GM19455 (cell line): Measurements from ENCODE around the gene DUOXA1.

Experiments
- ATAC-seq: cut with Tn5 transposase; IDR thresholded peaks from one replicate; pipeline ENCODE4 v1.9.1; 2021; ENCODE audit not compliant: unreplicated experiment

DUOXA1 gene

GRCh38 chr15:45133561-45133920, 3.9 kb upstream of the DUOXA1 start:
- no peak for ATAC-seq

- ATAC-seq, result no peak
Measured at GRCh38 chr15:45132844-45133560, 3.3 kb upstream of the DUOXA1 start.

GRCh38 chr15:45131510-45131909, 1.8 kb upstream of the DUOXA1 start:
- ATAC-seq, result no peak

DNA sequence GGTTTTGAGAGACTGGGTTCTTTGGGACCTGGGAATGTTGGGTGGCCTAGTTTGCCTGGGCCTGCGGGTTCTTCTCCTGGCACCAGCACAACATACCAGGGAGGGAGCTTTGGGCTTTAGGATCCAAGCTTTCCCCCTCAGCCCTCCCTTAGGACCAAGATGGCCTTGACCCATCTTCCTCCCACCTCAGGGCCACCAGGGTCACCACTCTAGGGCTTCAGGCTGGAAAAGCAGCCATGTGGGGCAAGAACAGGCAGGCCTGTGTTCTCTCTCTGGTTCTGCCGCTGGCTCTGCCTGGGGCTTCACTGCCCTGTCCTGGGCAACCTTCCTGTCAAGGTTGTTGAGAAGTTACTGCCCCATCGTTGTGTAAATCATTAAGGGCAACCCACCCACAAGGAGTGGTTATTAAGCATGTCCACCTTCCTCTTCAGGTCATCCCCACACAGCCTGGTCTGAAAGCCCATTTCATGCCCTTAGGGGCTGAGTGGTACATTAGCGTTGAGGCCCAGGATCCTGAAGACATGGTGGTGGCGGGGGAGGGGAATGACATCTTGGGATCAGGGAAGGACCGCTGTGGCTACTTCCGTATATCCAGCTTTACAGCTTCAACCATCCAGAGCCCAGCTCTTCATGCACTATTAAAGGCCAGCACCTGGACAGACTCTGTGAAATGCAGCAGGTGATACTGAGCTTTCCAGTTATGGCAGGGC, 767 bp upstream of the DUOXA1 start:
- no peak for ATAC-seq

DNA sequence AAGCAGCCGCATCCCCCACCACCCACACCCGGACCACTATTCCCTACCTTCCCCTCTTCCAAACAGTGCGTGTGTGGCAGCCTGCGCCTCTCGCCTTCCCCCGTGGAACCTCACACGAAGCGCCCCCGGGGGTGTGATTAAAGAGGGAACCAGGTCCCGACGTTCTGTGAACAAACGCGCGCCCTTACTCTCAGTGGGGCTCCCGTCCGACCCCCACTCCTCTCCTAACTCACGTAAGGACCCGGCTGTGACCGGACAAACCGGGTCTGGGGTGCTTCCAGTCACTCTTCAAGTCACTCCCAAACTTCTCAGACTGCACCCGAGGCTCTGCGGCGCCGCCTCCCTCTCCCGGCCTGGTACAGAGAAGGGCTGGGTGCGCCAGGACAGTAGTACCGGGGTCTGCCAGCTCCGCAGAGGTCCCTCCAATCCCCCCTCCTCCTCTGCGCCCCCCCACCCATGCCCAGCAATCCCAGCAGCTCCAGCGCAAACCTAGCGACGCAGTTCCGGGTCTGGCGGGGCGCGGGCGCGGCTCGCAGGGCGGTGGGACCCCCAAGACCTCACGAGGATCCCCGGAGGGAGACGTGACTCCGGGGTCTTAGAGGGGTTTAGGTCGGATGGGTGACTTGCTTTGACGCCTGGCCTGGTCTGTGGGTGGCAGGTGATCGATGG, 574 bp downstream of the DUOXA1 start:
- no peak for ATAC-seq

DNA sequence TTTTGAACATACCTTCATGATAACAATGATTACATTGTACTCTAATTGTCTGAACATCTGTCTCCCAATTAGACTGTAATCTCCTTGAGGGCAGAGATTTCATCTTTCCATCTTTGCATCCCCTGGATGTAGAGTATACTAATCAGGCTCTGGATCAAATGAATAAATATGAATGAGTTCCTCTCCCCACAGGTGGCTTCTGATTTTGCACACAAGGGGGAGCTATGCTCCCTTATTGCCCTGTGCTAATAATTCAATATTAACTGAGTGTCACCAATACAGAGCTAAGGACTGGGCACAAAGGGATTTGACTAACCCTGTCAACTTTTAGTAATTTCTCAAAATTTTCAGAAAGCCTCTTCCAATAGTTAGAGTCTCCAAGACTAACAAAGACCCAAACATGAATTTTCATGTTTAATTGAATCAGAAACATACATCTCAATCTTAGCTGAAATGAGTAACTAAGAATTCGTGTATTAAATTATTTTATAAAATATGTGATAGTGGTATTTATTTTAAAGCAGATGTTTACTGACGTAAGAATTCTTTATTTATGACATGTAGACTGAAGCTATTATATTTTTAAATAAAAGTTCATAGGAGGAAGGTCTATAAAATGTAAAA, 3.0 kb downstream of the DUOXA1 start:
- no peak for ATAC-seq

DNA sequence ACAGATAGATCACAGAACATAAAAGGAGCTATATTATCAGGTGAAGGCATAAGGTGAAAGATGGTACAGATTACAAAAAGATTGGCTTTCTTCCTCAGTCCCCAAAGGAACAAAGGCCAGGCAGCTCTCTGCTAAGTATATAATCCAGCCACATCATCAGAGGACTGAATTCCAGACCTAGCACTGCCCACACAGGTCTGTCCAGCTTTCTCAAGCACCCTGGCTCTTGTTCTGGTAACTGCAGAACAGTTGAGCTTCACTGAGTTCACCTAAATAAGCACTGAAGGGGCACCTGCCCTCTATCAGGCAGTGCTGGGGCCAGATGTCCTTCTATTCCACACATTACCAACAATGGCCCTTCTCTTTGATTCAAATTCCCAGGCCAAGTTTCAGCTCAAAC, 6.3 kb downstream of the DUOXA1 start:
- no peak for ATAC-seq

- no peak for ATAC-seq
Measured at GRCh38 chr15:45122719-45123118, 7.0 kb downstream of the DUOXA1 start.

DNA sequence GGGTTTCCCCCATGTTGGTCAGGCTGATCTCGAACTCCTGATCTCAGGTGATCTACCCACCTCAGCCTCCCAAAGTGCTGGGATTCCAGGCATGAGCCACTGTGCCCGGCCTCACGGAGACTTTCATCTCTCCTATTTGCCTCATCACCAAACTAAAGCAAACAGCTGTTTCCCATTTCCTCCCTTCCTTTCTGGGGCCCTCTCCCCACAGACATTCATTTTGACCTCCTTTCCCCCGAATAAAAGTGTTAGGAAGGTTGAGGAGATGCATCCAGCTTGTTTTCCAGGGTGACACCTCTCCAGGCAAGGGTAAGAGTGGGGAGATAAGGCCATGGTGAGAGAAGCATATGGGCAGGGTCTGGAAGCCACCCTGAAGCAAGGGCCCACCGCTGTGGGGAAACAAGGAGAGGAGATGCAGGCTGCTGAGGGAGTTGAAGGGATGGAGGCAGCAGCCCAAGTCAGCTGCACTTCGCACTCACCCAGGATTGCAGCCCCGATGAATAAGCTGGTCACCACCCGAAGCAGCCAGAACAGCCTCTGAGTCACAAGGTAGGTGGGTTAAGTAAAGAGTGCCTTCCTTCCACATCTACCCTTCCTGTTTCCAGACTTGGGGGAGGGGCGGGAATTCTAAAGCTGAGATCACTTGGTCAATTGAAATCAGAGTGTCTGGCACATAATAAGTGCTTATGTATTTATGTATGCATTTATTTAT, 7.8 kb downstream of the DUOXA1 start:
- no peak for ATAC-seq

GRCh38 chr15:45121020-45121419, 8.7 kb downstream of the DUOXA1 start:
- no peak for ATAC-seq

DNA sequence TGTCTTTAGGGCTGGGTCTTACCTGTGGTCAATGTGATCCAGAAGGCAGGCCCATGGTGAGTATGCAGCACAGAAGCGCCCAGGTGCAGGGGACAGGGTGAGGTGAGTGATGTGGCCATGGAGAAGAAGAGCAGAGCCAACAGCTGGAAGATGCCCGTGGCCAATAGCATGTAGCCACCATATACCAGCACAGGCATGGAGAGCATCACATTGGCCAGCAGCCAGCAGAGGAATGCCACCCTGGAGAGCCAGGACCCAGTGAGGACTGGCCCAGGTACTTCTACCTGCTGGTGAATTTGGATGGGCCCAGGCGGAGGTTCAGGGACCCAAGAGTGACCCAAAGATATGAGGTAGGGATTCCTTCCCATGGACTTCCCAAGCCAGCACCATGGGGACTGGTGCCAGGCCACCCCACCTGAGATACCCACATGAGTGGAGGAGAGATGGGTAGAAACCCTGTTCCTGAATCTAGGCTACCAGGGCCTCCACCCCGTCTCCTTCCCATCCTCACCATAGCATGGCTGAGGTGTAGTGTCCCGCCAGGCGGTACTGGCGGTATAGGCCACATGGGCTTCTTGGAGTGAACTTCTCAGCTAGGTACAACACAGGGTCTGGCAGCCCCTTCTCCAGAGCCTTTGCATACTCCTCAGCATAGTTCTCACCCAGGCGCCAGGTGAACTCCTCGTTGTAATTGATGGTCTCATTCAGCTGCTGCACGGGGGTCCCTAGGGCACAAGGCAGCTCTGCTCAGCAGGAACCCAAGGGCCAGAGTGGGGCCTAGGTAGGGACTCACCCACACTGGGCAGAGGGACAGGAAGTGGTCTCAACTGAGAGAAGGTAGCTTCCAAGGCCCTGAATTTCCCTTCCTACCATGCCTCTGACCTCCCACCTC, 9.4 kb downstream of the DUOXA1 start:
- no peak for ATAC-seq

DNA sequence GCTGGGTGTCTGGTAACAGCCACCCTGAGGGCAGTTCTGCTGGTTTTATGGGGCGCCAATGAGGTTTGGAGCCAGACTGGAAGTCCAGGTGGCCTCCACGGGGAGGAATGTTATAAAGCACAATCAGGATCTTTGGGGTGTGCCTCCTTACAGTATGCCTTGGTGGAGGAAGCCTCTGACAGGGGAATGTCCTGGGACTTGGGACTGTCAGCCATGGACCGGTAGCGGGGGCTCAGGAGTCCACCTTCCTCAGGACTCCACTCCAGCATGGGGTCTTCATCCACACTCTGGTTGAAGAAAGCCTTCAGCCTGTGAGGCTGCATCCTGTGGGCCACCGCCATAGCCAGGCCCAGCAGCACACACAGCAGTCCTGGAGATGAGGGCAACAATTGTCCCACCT, 10.7 kb downstream of the DUOXA1 start:
- no peak for ATAC-seq

GRCh38 chr15:45118131-45118588, 11.5 kb downstream of the DUOXA1 start:
- peak; percentile 82 for ATAC-seq

GRCh38 chr15:45117308-45118130, 12.2 kb downstream of the DUOXA1 start:
- no peak for ATAC-seq

DNA sequence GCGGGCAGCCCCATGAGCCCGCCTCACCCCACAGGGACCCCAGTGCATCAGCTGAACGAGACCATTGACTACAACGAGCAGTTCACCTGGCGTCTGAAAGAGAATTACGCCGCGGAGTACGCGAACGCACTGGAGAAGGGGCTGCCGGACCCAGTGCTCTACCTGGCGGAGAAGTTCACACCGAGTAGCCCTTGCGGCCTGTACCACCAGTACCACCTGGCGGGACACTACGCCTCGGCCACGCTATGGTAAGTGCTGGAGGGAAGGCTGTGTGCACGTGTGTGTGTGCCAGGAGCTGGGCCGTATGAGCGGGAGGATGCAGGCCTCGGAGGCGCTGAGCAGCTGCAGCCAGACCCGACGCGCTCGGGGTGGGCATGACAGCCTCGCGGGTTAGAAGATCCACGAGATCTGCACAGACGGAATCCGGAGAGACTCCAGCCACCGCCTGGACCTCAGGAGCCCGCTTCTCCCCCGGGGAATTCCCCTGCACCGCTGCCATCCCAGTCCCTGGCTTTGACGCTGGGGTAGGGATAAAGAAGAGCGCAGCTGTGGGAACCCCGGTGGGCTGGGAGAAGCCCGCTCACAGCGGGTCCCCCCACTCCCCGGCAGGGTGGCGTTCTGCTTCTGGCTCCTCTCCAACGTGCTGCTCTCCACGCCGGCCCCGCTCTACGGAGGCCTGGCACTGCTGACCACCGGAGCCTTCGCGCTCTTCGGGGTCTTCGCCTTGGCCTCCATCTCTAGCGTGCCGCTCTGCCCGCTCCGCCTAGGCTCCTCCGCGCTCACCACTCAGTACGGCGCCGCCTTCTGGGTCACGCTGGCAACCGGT, 13.0 kb downstream of the DUOXA1 start:
- ATAC-seq, result no peak

DNA sequence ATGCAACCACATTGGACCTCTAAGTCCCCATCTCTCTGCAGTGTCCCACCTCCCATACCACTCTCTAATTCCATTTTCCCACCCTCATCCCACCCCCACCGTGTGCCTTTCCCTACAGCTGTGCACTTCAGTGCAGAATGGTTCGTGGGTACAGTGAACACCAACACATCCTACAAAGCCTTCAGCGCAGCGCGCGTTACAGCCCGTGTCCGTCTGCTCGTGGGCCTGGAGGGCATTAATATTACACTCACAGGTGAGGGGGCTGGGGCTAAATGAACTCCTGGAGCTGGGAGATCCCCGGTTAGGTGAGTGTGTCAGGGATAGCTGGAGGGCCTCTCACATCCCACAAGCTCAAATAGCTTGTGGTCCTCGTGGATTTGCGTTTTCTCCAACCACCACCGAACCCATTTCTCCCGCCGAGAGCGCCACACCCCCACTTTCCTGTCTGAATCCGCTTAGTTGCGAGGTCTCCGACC, 13.6 kb downstream of the DUOXA1 start:
- ATAC-seq, result no peak

GRCh38 chr15:45115312-45115820, 14.3 kb downstream of the DUOXA1 start:
- ATAC-seq, result no peak

DNA sequence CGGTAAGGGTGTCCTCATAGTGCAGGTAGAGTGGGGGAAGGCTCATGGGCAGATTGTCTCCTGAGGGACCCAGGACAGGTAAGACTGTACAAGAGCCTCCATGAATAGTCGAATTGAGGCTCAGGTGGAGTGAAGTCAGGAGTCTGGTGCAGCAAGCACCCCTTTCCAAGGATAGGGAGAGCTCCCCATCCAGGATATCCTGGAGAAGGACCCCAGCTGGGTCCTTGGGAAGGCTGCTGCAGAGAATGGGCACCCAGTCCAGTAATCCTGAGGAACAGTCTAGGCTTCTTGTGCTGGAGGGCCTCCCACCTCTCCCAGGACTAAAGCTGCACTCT, 15.0 kb downstream of the DUOXA1 start:
- ATAC-seq, result no peak
